GM12873 (cell line): ENCODE data around the gene CBLC.

Experiments
- CTCF ChIP-seq: IDR thresholded peaks from 2 replicates; pipeline ENCODE4 v1.5.1; 2012; ENCODE audit warnings: low read depth, mild to moderate bottlenecking, moderate library complexity, low read length, control low read depth; ENCODE audit not compliant: insufficient read depth; ENCODE audit errors: missing control alignments

Gene CBLC

GRCh38 chr19:44753932-44754749, 23.5 kb upstream of the CBLC start:
- TF ChIP-seq CTCF: no peak

GRCh38 chr19:44754750-44755080, 23.0 kb upstream of the CBLC start:
- TF ChIP-seq CTCF: no peak

- no peak for TF ChIP-seq CTCF
Observed at GRCh38 chr19:44755219-44755618, 22.5 kb upstream of the CBLC start.

GRCh38 chr19:44756089-44756562, 21.6 kb upstream of the CBLC start:
- TF ChIP-seq CTCF: no peak

- TF ChIP-seq CTCF: no peak
Observed at GRCh38 chr19:44757057-44757734, 20.5 kb upstream of the CBLC start.

GRCh38 chr19:44757735-44758505, 19.8 kb upstream of the CBLC start:
- TF ChIP-seq CTCF: no peak

- TF ChIP-seq CTCF: no peak
Observed at GRCh38 chr19:44758596-44758995, 19.1 kb upstream of the CBLC start.
